Measurements from ENCODE around the gene EBP.
"Not testable (repeated sequence)": the region's sequence is repeated elsewhere in the genome, so short reads cannot be mapped to it uniquely, and the experiment has no call there.

Gene EBP

DNA sequence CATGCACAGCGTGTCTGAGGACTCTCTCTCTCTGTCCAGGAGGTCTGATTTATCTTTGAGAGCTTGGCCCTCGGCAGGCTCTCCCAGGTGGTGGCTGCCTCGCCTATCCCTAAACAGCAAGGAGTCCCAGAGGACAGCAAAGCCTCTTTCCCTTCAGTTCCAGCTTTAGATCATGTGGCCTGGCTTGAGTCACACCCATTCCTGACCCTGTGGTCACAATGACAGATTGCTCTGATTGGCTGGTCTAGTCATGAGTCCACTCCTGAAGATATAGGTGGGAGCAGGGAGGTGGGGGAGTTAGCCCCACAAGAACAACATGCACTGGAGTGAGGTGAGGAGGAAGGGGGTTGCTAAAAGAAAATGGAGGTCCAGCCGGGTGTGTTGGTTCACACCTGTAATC, 24.9 kb upstream of the EBP start:
- DNase-seq: no peak

GRCh38 chrX:48497871-48498270, 23.7 kb upstream of the EBP start:
- DNase-seq: no peak

- DNase-seq: peak; percentile 51
Measured at GRCh38 chrX:48498374-48498809, 23.2 kb upstream of the EBP start.

DNA sequence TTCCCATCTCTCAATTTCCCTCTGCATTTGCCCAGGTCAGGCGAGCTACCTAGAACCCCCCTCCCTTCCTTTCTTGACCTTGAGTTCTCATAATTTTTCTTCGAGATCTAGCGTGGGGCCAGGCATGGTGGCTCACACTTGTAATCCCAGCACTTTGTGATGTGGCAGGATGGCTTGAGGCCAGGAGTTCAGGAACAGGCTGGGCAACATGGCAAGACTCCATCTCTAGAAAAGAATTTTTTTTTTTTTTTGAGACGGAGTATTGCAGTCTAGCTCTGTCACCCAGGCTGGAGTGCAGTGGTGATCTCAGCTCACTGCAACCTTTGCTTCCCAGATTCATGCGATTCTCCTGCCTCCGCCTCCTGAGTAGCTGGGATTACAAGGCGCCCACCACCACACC, 17.3 kb upstream of the EBP start:
- no peak for DNase-seq

- DNase-seq: no peak
Measured at GRCh38 chrX:48505481-48505880, 16.1 kb upstream of the EBP start.

GRCh38 chrX:48507246-48507645, 14.4 kb upstream of the EBP start:
- no peak for DNase-seq

DNA sequence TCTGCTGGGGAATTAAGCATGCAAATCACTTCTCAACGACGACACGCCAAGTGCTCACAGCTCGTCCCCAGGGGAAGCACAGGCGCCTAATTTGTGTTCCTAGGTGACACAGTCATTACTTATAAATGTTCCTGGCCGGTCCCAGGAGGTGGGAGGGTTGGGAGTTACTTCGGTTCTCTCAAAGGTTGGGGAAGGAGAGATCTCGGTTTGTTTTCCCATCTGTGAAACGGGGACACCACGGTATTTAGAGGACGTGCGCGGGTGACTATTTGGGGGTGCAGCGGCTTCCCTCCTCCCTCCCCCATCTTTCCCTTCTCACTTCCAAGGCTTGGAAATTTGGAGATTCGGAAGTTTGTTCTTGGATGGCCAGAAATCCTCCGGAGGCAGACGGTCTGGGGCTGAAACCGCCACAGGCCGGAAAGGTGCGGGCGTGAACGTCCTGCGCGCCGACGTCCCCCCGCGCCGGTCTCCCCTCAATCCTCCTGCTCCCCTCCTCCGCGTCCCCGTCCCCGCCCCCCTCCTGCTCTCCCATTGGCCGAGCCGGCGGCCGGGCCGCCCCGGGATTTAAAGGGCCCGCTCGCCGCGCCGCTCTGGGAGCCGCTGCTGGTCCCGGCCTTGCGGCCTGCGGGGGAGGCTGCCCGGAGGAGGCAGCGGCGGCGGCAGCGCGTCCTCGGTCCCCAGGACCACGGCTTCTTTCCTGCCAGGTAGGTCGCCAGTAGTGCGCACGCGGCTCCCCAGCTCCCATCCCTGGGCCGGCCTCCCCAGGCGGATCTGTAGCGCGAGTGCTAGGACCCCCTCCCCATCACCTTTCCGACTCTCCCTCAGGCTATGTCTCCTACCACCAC, 13.0 kb upstream of the EBP start, which contains the start of gene PORCN:
Gene PORCN, plus strand, starts transcription at position 593 of the 845 bp plus-strand sequence. CDS start 829 bp downstream, outside the sequence.
- DNase-seq: peak; percentile 72

- no peak for DNase-seq
Measured at GRCh38 chrX:48509245-48509590, 12.4 kb upstream of the EBP start.

DNA sequence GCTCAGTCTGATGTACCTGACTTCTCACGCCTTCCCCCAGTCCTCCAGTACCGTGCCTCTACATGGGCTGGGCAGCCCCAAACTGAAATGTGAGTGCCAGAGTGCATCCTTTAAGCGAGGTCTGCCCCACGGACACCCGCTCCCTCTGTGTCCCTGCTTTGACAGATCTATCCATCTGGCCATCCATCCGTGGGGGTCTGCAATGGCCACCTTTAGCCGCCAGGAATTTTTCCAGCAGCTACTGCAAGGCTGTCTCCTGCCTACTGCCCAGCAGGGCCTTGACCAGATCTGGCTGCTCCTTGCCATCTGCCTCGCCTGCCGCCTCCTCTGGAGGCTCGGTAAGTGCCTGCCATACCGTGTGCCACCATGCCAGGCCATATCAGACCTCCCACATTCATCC, 12.0 kb upstream of the EBP start:
- DNase-seq: no peak

DNA sequence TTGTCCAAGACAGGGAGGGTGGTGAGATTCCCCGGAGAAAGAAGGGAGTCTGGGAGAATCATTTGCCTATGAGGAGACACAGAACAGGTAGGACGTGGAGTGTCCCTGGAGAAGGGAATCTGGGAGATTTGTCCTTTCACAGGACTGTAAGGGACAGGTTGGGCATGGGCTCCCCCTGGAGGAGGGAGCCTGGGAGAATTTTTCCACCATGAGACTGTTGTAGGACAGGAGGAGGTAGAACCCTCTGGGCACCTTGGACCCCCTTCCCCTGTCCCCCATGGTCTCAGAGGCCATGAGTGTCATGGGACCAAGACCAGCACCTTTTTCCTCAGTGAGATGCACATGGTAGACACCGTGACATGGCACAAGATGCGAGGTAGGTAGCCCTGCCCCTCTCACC, 10.0 kb upstream of the EBP start:
- no peak for DNase-seq

DNA sequence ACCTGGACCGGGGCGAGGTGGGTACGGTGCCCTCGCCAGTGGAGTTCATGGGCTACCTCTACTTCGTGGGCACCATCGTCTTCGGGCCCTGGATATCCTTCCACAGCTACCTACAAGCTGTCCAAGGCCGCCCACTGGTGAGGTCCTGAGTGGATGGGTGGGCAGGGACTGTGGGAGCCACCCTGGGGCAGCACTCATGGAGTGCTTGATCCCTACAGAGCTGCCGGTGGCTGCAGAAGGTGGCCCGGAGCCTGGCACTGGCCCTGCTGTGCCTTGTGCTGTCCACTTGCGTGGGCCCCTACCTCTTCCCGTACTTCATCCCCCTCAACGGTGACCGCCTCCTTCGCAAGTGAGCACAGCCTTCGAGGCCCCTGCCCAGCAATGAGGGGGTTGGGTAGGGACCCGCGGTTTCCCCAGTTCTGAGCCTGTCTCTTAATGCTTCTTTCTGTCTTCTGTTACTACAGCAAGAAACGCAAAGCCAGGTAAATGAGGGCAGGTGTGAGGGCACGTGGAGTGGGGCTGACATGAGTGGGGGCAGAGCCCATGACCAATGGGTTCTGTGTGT, 9.2 kb upstream of the EBP start:
- no peak for DNase-seq

DNA sequence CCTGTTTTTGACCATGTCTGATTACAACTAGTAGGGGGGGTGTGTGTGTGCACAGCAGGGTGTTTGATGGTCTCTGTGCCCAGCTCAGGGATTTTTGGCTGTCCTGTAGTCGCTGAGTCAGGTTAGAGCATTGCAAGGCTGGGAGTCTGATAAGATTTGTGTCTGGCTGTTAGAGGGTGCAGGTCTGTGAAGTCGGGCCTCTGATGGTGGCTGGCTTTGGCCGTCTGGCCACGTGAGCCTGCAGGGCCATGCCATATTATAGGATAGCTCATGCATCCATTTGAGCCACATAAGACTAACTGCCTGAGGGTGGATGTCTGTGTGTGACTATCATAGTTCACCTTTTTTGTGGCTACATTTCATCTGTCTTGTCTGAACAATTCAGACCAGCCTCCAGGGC, 7.9 kb upstream of the EBP start:
- DNase-seq: no peak

DNA sequence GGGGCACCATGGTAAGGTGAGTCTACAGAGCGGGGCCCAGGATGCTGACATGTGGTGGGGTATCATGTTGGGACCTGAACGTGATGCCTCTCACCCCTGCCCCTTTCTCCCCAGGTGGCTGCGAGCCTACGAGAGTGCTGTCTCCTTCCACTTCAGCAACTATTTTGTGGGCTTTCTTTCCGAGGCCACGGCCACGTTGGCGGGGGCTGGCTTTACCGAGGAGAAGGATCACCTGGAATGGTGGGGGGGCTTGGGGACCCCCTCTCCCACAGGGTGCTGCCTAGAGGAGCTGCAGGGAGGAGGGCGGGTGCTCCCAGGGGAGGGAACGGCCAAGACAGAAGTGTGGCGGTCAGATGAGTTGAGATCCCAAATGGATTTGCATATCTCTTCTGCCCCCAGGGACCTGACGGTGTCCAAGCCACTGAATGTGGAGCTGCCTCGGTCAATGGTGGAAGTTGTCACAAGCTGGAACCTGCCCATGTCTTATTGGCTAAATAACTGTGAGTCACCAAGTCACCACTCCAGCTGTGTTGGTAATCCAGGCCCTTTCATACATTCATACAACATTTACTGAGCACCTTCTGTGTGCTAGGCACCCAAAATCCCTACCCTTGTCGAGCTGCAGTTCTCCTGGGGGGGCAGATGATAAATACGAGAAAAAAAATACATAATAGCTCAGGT, 7.3 kb upstream of the EBP start:
- no peak for DNase-seq

DNA sequence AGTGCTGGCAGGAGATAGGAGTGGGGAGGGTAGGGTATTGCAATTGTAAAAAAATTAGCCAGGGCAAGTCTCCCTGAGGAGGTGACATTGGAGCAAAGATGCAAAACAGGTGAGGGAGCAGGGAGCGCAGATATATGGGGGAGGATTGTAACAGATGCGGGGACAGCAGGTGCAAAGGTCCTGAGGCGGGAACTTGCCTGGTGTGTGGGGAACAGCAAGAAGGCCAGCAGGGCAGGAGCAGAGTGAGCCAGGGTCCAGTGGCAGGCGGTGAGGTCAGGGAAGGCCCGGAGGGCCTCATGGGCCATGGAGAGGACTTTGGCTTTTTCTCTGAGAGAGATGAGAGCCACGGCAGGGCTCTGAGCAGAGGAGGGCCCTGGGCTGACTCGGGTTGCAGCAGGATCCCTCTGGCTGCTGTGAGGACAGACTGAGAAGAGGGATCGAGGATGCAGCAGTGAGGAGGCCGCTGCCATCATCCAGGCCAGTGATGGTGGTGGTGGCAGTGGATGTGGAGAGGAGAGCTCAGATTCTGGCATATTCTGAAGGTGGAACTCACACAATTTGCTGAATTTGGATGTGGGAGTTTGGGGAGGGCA, 6.6 kb upstream of the EBP start:
- DNase-seq: no peak

- no peak for DNase-seq
Measured at GRCh38 chrX:48515842-48516241, 5.8 kb upstream of the EBP start.

GRCh38 chrX:48516285-48516684, 5.3 kb upstream of the EBP start:
- no peak for DNase-seq

DNA sequence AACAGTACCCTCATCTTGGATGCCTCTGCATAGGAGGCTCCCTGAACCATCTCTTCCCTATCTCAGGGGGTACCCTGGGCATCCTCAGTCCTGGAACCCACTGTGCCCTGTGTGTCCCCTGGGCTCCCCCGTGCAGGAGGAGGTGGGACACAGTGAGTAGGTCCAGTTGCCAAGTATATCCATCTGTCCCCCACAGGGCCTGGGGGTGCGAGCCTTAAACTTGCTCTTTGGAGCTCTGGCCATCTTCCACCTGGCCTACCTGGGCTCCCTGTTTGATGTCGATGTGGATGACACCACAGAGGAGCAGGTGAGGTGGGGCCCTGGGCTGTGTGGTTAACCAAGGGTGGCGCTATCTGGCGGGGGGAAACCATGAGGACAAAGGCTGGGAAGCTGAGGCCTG, 4.6 kb upstream of the EBP start:
- DNase-seq: no peak

DNA sequence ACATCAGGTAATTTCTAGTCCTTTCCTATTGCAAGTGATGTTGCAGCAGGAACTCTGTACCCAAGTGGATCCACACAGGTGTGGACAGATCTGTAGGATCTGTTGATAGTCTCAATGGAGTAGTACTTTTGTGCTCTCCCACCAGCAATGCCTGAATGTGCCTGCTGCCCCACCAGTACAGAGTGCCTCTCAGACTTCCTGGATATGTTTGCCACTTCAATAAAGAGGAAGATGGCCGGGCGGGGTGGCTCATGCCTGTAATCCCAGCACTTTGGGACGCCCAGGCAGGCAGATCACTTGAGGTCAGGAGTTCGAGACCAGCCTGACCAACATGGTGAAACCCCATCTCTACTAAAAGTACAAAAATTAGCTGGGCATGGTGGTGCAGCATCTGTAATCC, 2.1 kb upstream of the EBP start:
- DNase-seq: not testable (repeated sequence)

- no peak for DNase-seq
Measured at GRCh38 chrX:48520455-48520854, 1.2 kb upstream of the EBP start.

DNA sequence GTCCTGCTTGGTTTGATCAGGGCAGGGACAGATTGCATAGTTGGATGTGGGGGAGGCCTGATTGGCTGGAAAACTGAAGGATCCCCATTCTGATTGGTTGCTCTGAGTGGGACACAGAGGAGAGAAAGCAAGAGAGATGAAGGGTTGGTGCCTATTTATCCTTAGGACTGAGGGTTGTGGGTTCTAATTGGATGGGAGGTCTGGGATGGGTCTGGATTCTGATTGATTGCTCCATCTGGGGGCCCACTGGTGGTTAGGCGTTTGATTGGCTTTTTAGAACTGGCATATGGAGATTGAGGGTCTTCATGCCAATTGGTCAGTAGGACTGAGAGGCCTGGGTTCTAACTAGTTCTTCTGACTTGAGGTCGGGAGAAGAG, 644 bp upstream of the EBP start:
- no peak for DNase-seq

DNA sequence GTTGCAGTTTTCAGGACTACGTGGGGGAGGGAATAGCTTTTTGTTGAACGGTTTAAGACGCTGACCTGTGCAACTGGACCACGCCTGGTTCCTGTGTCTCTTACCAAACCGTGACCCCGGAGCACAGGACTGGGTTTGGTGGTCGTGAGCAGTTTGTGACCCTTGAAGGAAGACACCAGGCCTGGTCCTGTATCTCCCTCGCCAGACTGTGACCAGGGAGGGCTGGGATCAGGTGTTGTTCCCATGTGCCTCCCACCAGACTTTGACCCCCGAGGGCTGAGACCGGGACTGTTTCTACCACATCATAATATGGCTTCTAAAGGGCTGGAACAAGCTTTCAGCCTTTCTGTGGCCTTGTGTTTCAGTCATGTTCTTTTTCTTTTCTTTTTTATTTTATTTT, 683 bp downstream of the EBP start:
- no peak for DNase-seq

DNA sequence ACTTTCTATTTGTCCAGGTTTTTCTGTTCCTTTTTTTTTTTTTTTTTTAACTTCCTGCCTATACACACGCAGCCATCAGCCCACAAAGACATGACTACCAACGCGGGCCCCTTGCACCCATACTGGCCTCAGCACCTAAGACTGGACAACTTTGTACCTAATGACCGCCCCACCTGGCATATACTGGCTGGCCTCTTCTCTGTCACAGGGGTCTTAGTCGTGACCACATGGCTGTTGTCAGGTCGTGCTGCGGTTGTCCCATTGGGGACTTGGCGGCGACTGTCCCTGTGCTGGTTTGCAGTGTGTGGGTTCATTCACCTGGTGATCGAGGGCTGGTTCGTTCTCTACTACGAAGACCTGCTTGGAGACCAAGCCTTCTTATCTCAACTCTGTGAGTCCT, 2.1 kb downstream of the EBP start:
- no peak for DNase-seq

DNA sequence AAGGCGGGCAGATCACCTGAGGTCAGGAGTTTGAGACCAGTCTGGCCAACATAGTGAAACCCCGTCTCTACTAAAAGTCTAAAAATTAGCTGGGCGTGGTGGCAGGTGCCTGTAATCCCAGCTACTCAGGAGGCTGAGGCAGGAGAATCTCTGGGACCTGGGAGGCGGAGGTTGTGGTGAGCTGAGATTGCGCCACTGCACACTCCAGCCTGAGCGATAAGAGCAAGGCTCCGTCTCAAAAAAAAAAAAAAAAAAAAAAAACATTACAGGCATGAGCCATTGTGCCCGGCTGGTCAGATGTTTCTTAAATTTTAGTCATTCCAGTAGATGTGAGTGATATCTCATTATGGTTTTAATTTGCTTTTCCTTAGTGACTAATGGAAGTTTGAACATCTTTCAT, 4.2 kb downstream of the EBP start:
- DNase-seq: not testable (repeated sequence)

- DNase-seq: no peak
Measured at GRCh38 chrX:48530736-48531135, 9.1 kb downstream of the EBP start.

Measured in suppressor macrophage treated with lipopolysaccharide for 4 hours (primary cell).